ENCODE measurements around the gene LMX1B.

Gene LMX1B

GRCh38 chr9:126667190-126668055, 53.7 kb downstream of the LMX1B start:
- TF ChIP-seq FOXP2 (optimal IDR thresholded peaks at IDR 0.05; ENCODE audit: borderline replicate concordance, extremely low read depth, extremely low read length, insufficient read depth) = no peak
- no peak for TF ChIP-seq TAF1 (IDR thresholded peaks at IDR 0.05; ENCODE audit: borderline replicate concordance, insufficient read depth, low read length)
- TF ChIP-seq POLR2AphosphoS5 (IDR thresholded peaks at IDR 0.05; ENCODE audit: low read depth, low read length) = no peak
- TF ChIP-seq SIN3A (IDR thresholded peaks at IDR 0.05; ENCODE audit: borderline replicate concordance, insufficient read depth, low read length) = no peak
- no peak for TF ChIP-seq REST (IDR thresholded peaks at IDR 0.05; ENCODE audit: insufficient read depth in 1 of 2, low read depth in 2 of 2, low read length in 2 of 2)

- TF ChIP-seq REST (IDR thresholded peaks at IDR 0.05; ENCODE audit: insufficient read depth in 1 of 2, low read depth in 2 of 2, low read length in 2 of 2) = no peak
- TF ChIP-seq SIN3A (IDR thresholded peaks at IDR 0.05; ENCODE audit: borderline replicate concordance, insufficient read depth, low read length) = no peak
- no peak for TF ChIP-seq TAF1 (IDR thresholded peaks at IDR 0.05; ENCODE audit: borderline replicate concordance, insufficient read depth, low read length)
- TF ChIP-seq FOXP2 (optimal IDR thresholded peaks at IDR 0.05; ENCODE audit: borderline replicate concordance, extremely low read depth, extremely low read length, insufficient read depth) = no peak
- no peak for TF ChIP-seq POLR2AphosphoS5 (IDR thresholded peaks at IDR 0.05; ENCODE audit: low read depth, low read length)
Measured at GRCh38 chr9:126668058-126668457, 54.3 kb downstream of the LMX1B start.

GRCh38 chr9:126669108-126669507, 55.4 kb downstream of the LMX1B start:
- TF ChIP-seq POLR2AphosphoS5 (IDR thresholded peaks at IDR 0.05; ENCODE audit: low read depth, low read length) = no peak
- no peak for TF ChIP-seq REST (IDR thresholded peaks at IDR 0.05; ENCODE audit: insufficient read depth in 1 of 2, low read depth in 2 of 2, low read length in 2 of 2)
- TF ChIP-seq FOXP2 (optimal IDR thresholded peaks at IDR 0.05; ENCODE audit: borderline replicate concordance, extremely low read depth, extremely low read length, insufficient read depth) = no peak
- no peak for TF ChIP-seq SIN3A (IDR thresholded peaks at IDR 0.05; ENCODE audit: borderline replicate concordance, insufficient read depth, low read length)
- no peak for TF ChIP-seq TAF1 (IDR thresholded peaks at IDR 0.05; ENCODE audit: borderline replicate concordance, insufficient read depth, low read length)

GRCh38 chr9:126670270-126670669, 56.5 kb downstream of the LMX1B start:
- TF ChIP-seq REST (IDR thresholded peaks at IDR 0.05; ENCODE audit: insufficient read depth in 1 of 2, low read depth in 2 of 2, low read length in 2 of 2) (no peak), FOXP2 (optimal IDR thresholded peaks at IDR 0.05; ENCODE audit: borderline replicate concordance, extremely low read depth, extremely low read length, insufficient read depth) (no peak), SIN3A (IDR thresholded peaks at IDR 0.05; ENCODE audit: borderline replicate concordance, insufficient read depth, low read length) (no peak), POLR2AphosphoS5 (IDR thresholded peaks at IDR 0.05; ENCODE audit: low read depth, low read length) (no peak), TAF1 (IDR thresholded peaks at IDR 0.05; ENCODE audit: borderline replicate concordance, insufficient read depth, low read length) (no peak)

All from PFSK-1 (cell line).